Natural killer cell (primary cell): ENCODE data around the gene KCNN1. TPM values are rescaled to one million over a fixed set of nuclear protein-coding genes. Genes with fewer than 3 reads are reported as not detected.
"Not testable (repeated sequence)": the region's sequence is repeated elsewhere in the genome, so short reads cannot be mapped to it uniquely, and the experiment has no call there.

Experiments
- ATAC-seq, 3 donors: fragments of 150-1000 bp in 2 of 3; fragments of 200-7000 bp in 1 of 3; cut with Tn5 transposase; 1 replicate in 1 of 3; 2 replicates in 2 of 3; pipeline ENCODE4 v1.10.0; 2021; ENCODE audit warnings: mild to moderate bottlenecking in 2 of 3, moderate library complexity in 2 of 3
- DNase-seq, 2 donors: peaks; one replicate each; pipeline versions ENCODE4 v3.0.0 to v3.0.0-alpha.2; 2013 to 2021; ENCODE audit warnings: mixed read lengths in 1 of 2
- H3K27ac ChIP-seq: one replicate; pipeline ENCODE4 v1.5.1; 2013; ENCODE audit warnings: mild to moderate bottlenecking, low read length
- H3K27me3 ChIP-seq: one replicate; pipeline ENCODE4 v1.6.1; 2013; ENCODE audit warnings: low read length; ENCODE audit not compliant: control insufficient read depth, insufficient read depth
- H3K36me3 ChIP-seq: one replicate; pipeline ENCODE4 v1.6.1; 2013; ENCODE audit warnings: low read length; ENCODE audit not compliant: control insufficient read depth, insufficient read depth
- H3K4me1 ChIP-seq: one replicate; pipeline ENCODE4 v1.6.1; 2013; ENCODE audit warnings: low read length; ENCODE audit not compliant: control insufficient read depth, insufficient read depth
- H3K4me3 ChIP-seq: one replicate; pipeline ENCODE4 v1.5.1; 2013; ENCODE audit warnings: low read length
- H3K9me3 ChIP-seq: one replicate; pipeline ENCODE4 v1.6.1; 2013; ENCODE audit warnings: low read length; ENCODE audit not compliant: control insufficient read depth, insufficient read depth
- H3K27ac Mint-ChIP-seq, 2 donors: one replicate each; pipeline ENCODE4 v1.8.0; 2022; ENCODE audit warnings: mild to moderate bottlenecking in 2 of 2, mixed read lengths in 2 of 2, moderate library complexity in 1 of 2
- H3K27me3 Mint-ChIP-seq, 2 donors: one replicate each; pipeline ENCODE4 v1.8.0; 2022; ENCODE audit warnings: low read depth in 2 of 2, mixed read lengths in 2 of 2
- H3K36me3 Mint-ChIP-seq: one replicate; pipeline ENCODE4 v1.8.0; 2022; ENCODE audit warnings: mixed read lengths
- H3K4me1 Mint-ChIP-seq, 2 donors: one replicate each; pipeline ENCODE4 v1.8.0; 2022; ENCODE audit warnings: mixed read lengths in 2 of 2
- H3K4me3 Mint-ChIP-seq: one replicate; pipeline ENCODE4 v1.8.0; 2022; ENCODE audit warnings: mild to moderate bottlenecking, moderate library complexity, mixed read lengths
- H3K9me3 Mint-ChIP-seq, 2 donors: one replicate each; pipeline ENCODE4 v1.8.0; 2022; ENCODE audit warnings: mixed read lengths in 2 of 2
- CTCF ChIP-seq: fragments of 200-600 bp; IDR thresholded peaks from one replicate; pipeline ENCODE4 v1.8.0; 2022; ENCODE audit warnings: antibody characterized with exemption
- WGBS: methylation state at CpG from one replicate; pipeline ENCODE4 v1.1.7; 2013; ENCODE audit warnings: missing lambda C conversion rate; ENCODE audit not compliant: insufficient coverage; 5-methylcytosine and 5-hydroxymethylcytosine counted together
- intact Hi-C: fragments of 100-400 bp; cut with micrococcal nuclease; formaldehyde crosslinking; loops from one replicate; pipeline ENCODE4 v1.14.2; 2022
- total RNA-seq, 4 donors: library from RNA; stranded (reverse); fragments of 120-200 nt in 1 of 4; gene quantifications; one replicate each; pipeline versions ENCODE4 v1.2.3 to v1.2.4, GENCODE V29; 2013 to 2022

Gene KCNN1
- total RNA-seq, 3 donors from 2014 or later (not counting 1 experiment from before 2014, with no cell fraction given): not detected

- Histone ChIP-seq H3K9me3 (no peaks in the 10 kb centered on the region), H3K27me3 (no peaks in the 10 kb centered on the region), H3K36me3 (no peaks in the 10 kb centered on the region), H3K27ac (no peak overlapping the region), H3K4me1 (no peaks in the 10 kb centered on the region), H3K4me3 (no peak overlapping the region)
- Mint-ChIP-seq H3K36me3 (no peaks in the 10 kb centered on the region), H3K27ac (no peak overlapping the region), H3K4me3 (no peak overlapping the region), H3K9me3 (no peaks in the 10 kb centered on the region), H3K27me3 (no peaks in the 10 kb centered on the region), H3K4me1 (no peaks in the 10 kb centered on the region)
- WGBS: 80% methylated on average over 15 of the region's 17 CpGs
- no peak for TF ChIP-seq CTCF
- intact Hi-C loops: no loop called here
- DNase-seq (no peak), ATAC-seq (no peak)
These were observed 18.3 kb downstream of the KCNN1 start for GRCh38 chr19:17985037-17985818.

- H3K4me3 Mint-ChIP-seq, DNase-seq, H3K27ac Mint-ChIP-seq, H3K36me3 ChIP-seq, H3K4me1 Mint-ChIP-seq, H3K9me3 Mint-ChIP-seq, H3K27me3 Mint-ChIP-seq, ATAC-seq, intact Hi-C loops, H3K27me3 ChIP-seq, H3K4me3 ChIP-seq, H3K36me3 Mint-ChIP-seq, H3K9me3 ChIP-seq, H3K27ac ChIP-seq, H3K4me1 ChIP-seq: not testable (repeated sequence)
- WGBS: 87% methylated on average over 8 of the region's 8 CpGs
These were observed 19.7 kb downstream of the KCNN1 start for GRCh38 chr19:17986569-17986968.

GRCh38 chr19:17988161-17988560 lies 21.3 kb downstream of the KCNN1 start:
- no peak overlapping the region for H3K4me3 ChIP-seq
- no peaks in the 10 kb centered on the region for H3K27me3 Mint-ChIP-seq
- no peaks in the 10 kb centered on the region for H3K27me3 ChIP-seq
- H3K4me1 Mint-ChIP-seq: no peaks in the 10 kb centered on the region
- DNase-seq: no peak
- H3K9me3 ChIP-seq: no peaks in the 10 kb centered on the region
- no peaks in the 10 kb centered on the region for H3K4me1 ChIP-seq
- no peak overlapping the region for H3K27ac Mint-ChIP-seq
- H3K4me3 Mint-ChIP-seq: no peak overlapping the region
- no peak overlapping the region for H3K27ac ChIP-seq
- no peak for ATAC-seq
- H3K36me3 Mint-ChIP-seq: no peaks in the 10 kb centered on the region
- intact Hi-C loops: no loop called here
- H3K36me3 ChIP-seq: no peaks in the 10 kb centered on the region
- no peak for TF ChIP-seq CTCF
- H3K9me3 Mint-ChIP-seq: no peaks in the 10 kb centered on the region
- 91% methylated on average over 13 of the region's 13 CpGs for WGBS

- WGBS: 91% methylated on average over 16 of the region's 16 CpGs
These were observed 22.7 kb downstream of the KCNN1 start for GRCh38 chr19:17989425-17990094.

More at GRCh38 chr19:17989425-17990094, 22.7 kb downstream of the KCNN1 start:
- Mint-ChIP-seq H3K9me3 (no peaks in the 10 kb centered on the region), H3K36me3 (no peaks in the 10 kb centered on the region), H3K27ac (no peak overlapping the region), H3K4me3 (no peak overlapping the region), H3K27me3 (no peaks in the 10 kb centered on the region), H3K4me1 (no peaks in the 10 kb centered on the region)
- DNase-seq (no peak), ATAC-seq (no peak)
- no peak for TF ChIP-seq CTCF
- no peak overlapping the region for H3K27ac ChIP-seq
- no peak overlapping the region for H3K4me3 ChIP-seq
- intact Hi-C loops: no loop called here
- H3K9me3 ChIP-seq: no peaks in the 10 kb centered on the region
- no peaks in the 10 kb centered on the region for H3K4me1 ChIP-seq
- no peaks in the 10 kb centered on the region for H3K27me3 ChIP-seq
- no peaks in the 10 kb centered on the region for H3K36me3 ChIP-seq
